Adrenal gland (tissue), 12 donors: ENCODE results near the gene FAM20A. TPM values are rescaled to one million over a fixed set of nuclear protein-coding genes. Genes with fewer than 3 reads are reported as not detected.
A peak's percentile ranks its signal among the peaks of the same experiment; 100 is the strongest.
"Not testable (repeated sequence)": the region's sequence is repeated elsewhere in the genome, so short reads cannot be mapped to it uniquely, and the experiment has no call there.

Experiments used
- DNase-seq, 7 donors: peaks; one replicate each; pipeline ENCODE4 v3.0.0-alpha.2; 2019 to 2020
- H3K27ac ChIP-seq, 5 donors: fragments of 200-600 bp; sonication (generic) in 4 of 5; 1 replicate in 3 of 5; 2 replicates in 2 of 5; pipeline versions ENCODE4 v1.5.1 to v1.8.0; 2016 to 2020; ENCODE audit warnings: mild to moderate bottlenecking in 1 of 5
- H3K27me3 ChIP-seq: fragments of 200-600 bp; 2 replicates; pipeline ENCODE4 v1.8.0; 2021
- H3K36me3 ChIP-seq, 2 donors: fragments of 200-600 bp; replicated peaks in 1 of 2; 1 replicate in 1 of 2; 2 replicates in 1 of 2; pipeline versions ENCODE4 v1.5.1 to v1.8.0; 2018 to 2022
- H3K4me1 ChIP-seq, 2 donors: fragments of 200-600 bp; replicated peaks in 1 of 2; 1 replicate in 1 of 2; 2 replicates in 1 of 2; pipeline versions ENCODE4 v1.5.1 to v1.8.0; 2018 to 2021
- H3K4me3 ChIP-seq, 4 donors: fragments of 200-600 bp; sonication (generic) in 3 of 4; one replicate each; pipeline ENCODE4 v1.5.1; 2016 to 2018
- H3K9me3 ChIP-seq, 3 donors: fragments of 200-600 bp; sonication (generic) in 1 of 3; replicated peaks in 1 of 3; 1 replicate in 2 of 3; 2 replicates in 1 of 3; pipeline versions ENCODE4 v1.5.1 to v1.8.0; 2016 to 2021
- POLR2A ChIP-seq, 2 donors: fragments of 450-650 bp; IDR thresholded peaks; one replicate each; pipeline ENCODE4 v1.6.1; 2017; ENCODE audit warnings: antibody characterized with exemption in 2 of 2, mild to moderate bottlenecking in 2 of 2, moderate library complexity in 1 of 2
- WGBS, 4 donors: extraction: QIAGEN DNeasy Blood & Tissue Kit in 2 of 4; methylation state at CpG; one replicate each; pipeline versions ENCODE4 v1.1.5 to v1.1.7; 2013 to 2017; 5-methylcytosine and 5-hydroxymethylcytosine counted together
- intact Hi-C, 2 donors: fragments of 100-400 bp; cut with DNase I; formaldehyde crosslinking; loops; one replicate each; pipeline versions ENCODE4 v1.14.1 to v1.15.0; 2022 to 2023
- polyA plus RNA-seq, 3 donors: library from polyadenylated mRNA; stranded (reverse); fragments of 200-250 nt in 2 of 3; fragments of 350-450 nt in 1 of 3; fragmentation: Illumina TruSeq in 1 of 3; extraction: RNeasy Lipid Tissue Mini Kit (QIAGEN cat#74804) in 1 of 3; gene quantifications; one replicate each; pipeline ENCODE4 v1.2.3, GENCODE V29; 2013 to 2014
- total RNA-seq, 9 donors: library from RNA; depleted of rRNA in 4 of 9; stranded (reverse); fragments of >200 nt in 4 of 9; fragments of 120-200 nt in 1 of 9; fragmentation: NEBNext Ultra II Directional in 1 of 9; extraction: Animal tissue kit (Norgen Biotek cat#: 25700) in 1 of 9; gene quantifications; one replicate each; pipeline versions ENCODE4 v1.1.0 to v1.2.4, GENCODE V29; 2013 to 2023
- TF ChIP-seq, protein P1 (sequence below), 6 experiments: fragments of 450-650 bp in 4 of 6; fragments of 200-600 bp in 2 of 6; sonication (generic) in 1 of 6; IDR thresholded peaks; 1 replicate in 5 of 6; 2 replicates in 1 of 6; pipeline versions ENCODE4 v1.5.1 to v1.8.0; 2016 to 2021; ENCODE audit warnings: antibody characterized with exemption in 6 of 6, mild to moderate bottlenecking in 2 of 6, moderate library complexity in 1 of 6
- donor health status: healthy with polysubstance abuse.
- donor health status: Bipolar disorder and iron deficiency.
- donor health status: DM: yes; HTN: yes; CAD: no.
- donor health status: DM: no; HTN: no; CAD: no.
- donor health status: DM: no; HTN: no; CAD: no.
- donor health status: DM: yes; HTN: yes; CAD: no.

FAM20A gene
- total and polyA plus RNA-seq, 12 donors, result 0.67 to 25.9 (median 8.1) TPM

- Histone ChIP-seq H3K27ac (no peak overlapping the region), H3K4me1 (peaks cover 7 to 65% of the 10 kb centered on the region in 2 donors), H3K36me3 (peaks cover 0 to 69% of the 10 kb centered on the region in 2 donors), H3K27me3 (no peaks in the 10 kb centered on the region), H3K9me3 (no peaks in the 10 kb centered on the region), H3K4me3 (no peak overlapping the region)
- TF ChIP-seq, protein P1, sequence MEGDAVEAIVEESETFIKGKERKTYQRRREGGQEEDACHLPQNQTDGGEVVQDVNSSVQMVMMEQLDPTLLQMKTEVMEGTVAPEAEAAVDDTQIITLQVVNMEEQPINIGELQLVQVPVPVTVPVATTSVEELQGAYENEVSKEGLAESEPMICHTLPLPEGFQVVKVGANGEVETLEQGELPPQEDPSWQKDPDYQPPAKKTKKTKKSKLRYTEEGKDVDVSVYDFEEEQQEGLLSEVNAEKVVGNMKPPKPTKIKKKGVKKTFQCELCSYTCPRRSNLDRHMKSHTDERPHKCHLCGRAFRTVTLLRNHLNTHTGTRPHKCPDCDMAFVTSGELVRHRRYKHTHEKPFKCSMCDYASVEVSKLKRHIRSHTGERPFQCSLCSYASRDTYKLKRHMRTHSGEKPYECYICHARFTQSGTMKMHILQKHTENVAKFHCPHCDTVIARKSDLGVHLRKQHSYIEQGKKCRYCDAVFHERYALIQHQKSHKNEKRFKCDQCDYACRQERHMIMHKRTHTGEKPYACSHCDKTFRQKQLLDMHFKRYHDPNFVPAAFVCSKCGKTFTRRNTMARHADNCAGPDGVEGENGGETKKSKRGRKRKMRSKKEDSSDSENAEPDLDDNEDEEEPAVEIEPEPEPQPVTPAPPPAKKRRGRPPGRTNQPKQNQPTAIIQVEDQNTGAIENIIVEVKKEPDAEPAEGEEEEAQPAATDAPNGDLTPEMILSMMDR (IDR thresholded peaks at IDR 0.05), result no peak
- TF ChIP-seq POLR2A (IDR thresholded peaks at IDR 0.05), result no peak
- WGBS, 4 donors, result 74 to 93% (median 90%) methylated on average over 1 of the region's 1 CpG
- no peak for DNase-seq
- intact Hi-C loops, result no loop called here
Measured at GRCh38 chr17:68519911-68520310, 81.3 kb downstream of the FAM20A start.

DNA sequence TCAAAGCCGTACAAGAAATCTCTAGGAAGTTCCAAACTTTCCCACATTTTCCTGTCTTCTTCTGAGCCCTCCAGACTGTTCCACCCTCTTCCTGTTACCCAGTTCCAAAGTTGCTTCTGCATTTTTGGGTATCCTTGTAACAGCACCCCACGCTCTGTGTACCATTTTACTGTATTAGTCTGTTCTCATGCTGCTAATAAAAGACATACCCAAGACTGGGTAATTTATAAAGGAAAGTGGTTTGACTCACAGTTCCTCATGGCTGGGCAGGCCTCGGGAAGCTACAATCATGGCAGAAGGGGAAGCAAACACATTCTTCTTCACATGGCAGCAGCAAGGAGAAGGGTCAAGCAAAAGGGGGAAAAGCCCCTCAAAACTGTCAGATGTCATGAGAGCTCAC lies 82.1 kb downstream of the FAM20A start:
- intact Hi-C loops, H3K9me3 ChIP-seq, H3K27me3 ChIP-seq, H3K4me3 ChIP-seq, H3K27ac ChIP-seq, DNase-seq: not testable (repeated sequence)
- Histone ChIP-seq H3K4me1 (peaks cover 14 to 69% of the 10 kb centered on the region in 2 donors), H3K36me3 (peaks cover 0 to 60% of the 10 kb centered on the region in 2 donors)
- 70 to 82% (median 76%) methylated on average over 3 of the region's 3 CpGs for WGBS, 4 donors

GRCh38 chr17:68518063-68518815 lies 82.9 kb downstream of the FAM20A start:
- intact Hi-C loops, result no loop called here
- Histone ChIP-seq H3K4me3 (no peak overlapping the region), H3K27ac (peak overlapping the region in 1 of 5 donors; percentile 1), H3K4me1 (peaks cover 14 to 63% of the 10 kb centered on the region in 2 donors), H3K9me3 (no peaks in the 10 kb centered on the region), H3K27me3 (no peaks in the 10 kb centered on the region), H3K36me3 (peaks cover 0 to 52% of the 10 kb centered on the region in 2 donors)
- 95 to 96% (median 95%) methylated on average over 7 to 9 of the region's 9 CpGs for WGBS, 4 donors
- no peak for TF ChIP-seq POLR2A (IDR thresholded peaks at IDR 0.05)
- TF ChIP-seq, protein P1 (IDR thresholded peaks at IDR 0.05), result no peak
- no peak for DNase-seq

GRCh38 chr17:68517605-68518004 lies 83.6 kb downstream of the FAM20A start:
- H3K27me3 ChIP-seq, H3K4me3 ChIP-seq, intact Hi-C loops, H3K27ac ChIP-seq, H3K9me3 ChIP-seq, DNase-seq: not testable (repeated sequence)
- H3K4me1 ChIP-seq, result peaks cover 14 to 57% of the 10 kb centered on the region in 2 donors
- WGBS, 4 donors, result 90 to 97% (median 93%) methylated on average over 3 of the region's 3 CpGs
- H3K36me3 ChIP-seq, result peaks cover 0 to 46% of the 10 kb centered on the region in 2 donors

DNA sequence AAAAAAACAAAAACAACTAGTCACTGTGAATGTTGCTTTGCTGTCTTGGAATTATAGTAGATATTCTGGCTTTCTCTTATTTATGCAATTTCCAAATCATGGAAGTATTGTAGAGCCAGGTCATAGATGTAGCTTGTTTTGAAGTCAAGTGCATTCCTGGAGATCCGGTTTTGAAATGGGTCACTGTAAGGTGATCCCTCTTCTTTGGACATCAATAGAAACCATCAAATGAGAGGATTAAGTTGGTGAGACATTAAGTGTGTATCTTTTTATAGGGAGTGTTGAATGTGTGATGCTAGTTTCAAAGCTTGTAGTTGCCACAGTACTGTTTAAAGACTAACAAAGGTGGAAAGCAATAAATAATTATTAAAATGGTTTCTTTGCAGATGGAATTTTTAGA lies 84.4 kb downstream of the FAM20A start:
- intact Hi-C loops, result no loop called here
- no peak overlapping the region for H3K27ac ChIP-seq
- no peaks in the 10 kb centered on the region for H3K9me3 ChIP-seq
- no peak overlapping the region for H3K4me3 ChIP-seq
- no peak for DNase-seq
- no peaks in the 10 kb centered on the region for H3K27me3 ChIP-seq
- WGBS, 4 donors, result 46 to 70% (median 55%) methylated on average over 1 of the region's 1 CpG
- H3K36me3 ChIP-seq, result peaks cover 0 to 40% of the 10 kb centered on the region in 2 donors
- peaks cover 14 to 48% of the 10 kb centered on the region in 2 donors for H3K4me1 ChIP-seq
- TF ChIP-seq, protein P1 (IDR thresholded peaks at IDR 0.05), result no peak
- no peak for TF ChIP-seq POLR2A (IDR thresholded peaks at IDR 0.05)
